Chondrocyte (in vitro differentiated cells): ENCODE measurements around the gene DOCK3. TPM values are rescaled to one million over a fixed set of nuclear protein-coding genes. Genes with fewer than 3 reads are reported as not detected.

Source experiments
- DNase-seq: peaks from one replicate; pipeline ENCODE4 v3.0.0; 2021; ENCODE audit warnings: mixed read lengths, low spot score
- H3K27ac Mint-ChIP-seq: one replicate; pipeline ENCODE4 v1.8.0; 2021; ENCODE audit warnings: mild to moderate bottlenecking, moderate library complexity, mixed read lengths; ENCODE audit not compliant: unreplicated experiment
- H3K27me3 Mint-ChIP-seq: 2 replicates; pipeline ENCODE4 v1.8.0; 2021; ENCODE audit warnings: low read depth, mixed read lengths
- H3K36me3 Mint-ChIP-seq: 2 replicates; pipeline ENCODE4 v1.8.0; 2021; ENCODE audit warnings: low read depth, mixed read lengths
- H3K4me1 Mint-ChIP-seq: 2 replicates; pipeline ENCODE4 v1.8.0; 2021; ENCODE audit warnings: low read depth, mild to moderate bottlenecking, mixed read lengths
- H3K4me3 Mint-ChIP-seq: one replicate; pipeline ENCODE4 v1.8.0; 2021; ENCODE audit warnings: mild to moderate bottlenecking, moderate library complexity, mixed read lengths; ENCODE audit not compliant: unreplicated experiment
- H3K9me3 Mint-ChIP-seq: 2 replicates; pipeline ENCODE4 v1.8.0; 2021; ENCODE audit warnings: low read depth, mixed read lengths
- CTCF ChIP-seq: fragments of 200-600 bp; sonication (generic); IDR thresholded peaks from 2 replicates; pipeline ENCODE4 v1.5.0; 2021; ENCODE audit warnings: antibody characterized with exemption, mild to moderate bottlenecking, moderate library complexity
- total RNA-seq: library from RNA; stranded (reverse); gene quantifications from 3 replicates; pipeline ENCODE4 v1.2.1, GENCODE V29; 2021

DOCK3 gene
- total RNA-seq, 1 donor from 2014 or later = 0.25 TPM

GRCh38 chr3:51330046-51330445, 655.3 kb downstream of the DOCK3 start:
- Mint-ChIP-seq H3K36me3 (no peaks in the 10 kb centered on the region), H3K27ac (no peak overlapping the region), H3K4me1 (peaks cover 5% of the 10 kb centered on the region), H3K4me3 (no peak overlapping the region), H3K27me3 (peaks cover 3% of the 10 kb centered on the region), H3K9me3 (no peaks in the 10 kb centered on the region)
- no peak for TF ChIP-seq CTCF
- DNase-seq = no peak

GRCh38 chr3:51332156-51332555, 657.4 kb downstream of the DOCK3 start:
- Mint-ChIP-seq H3K27ac (no peak overlapping the region), H3K27me3 (no peaks in the 10 kb centered on the region), H3K4me1 (peaks cover 5% of the 10 kb centered on the region), H3K4me3 (no peak overlapping the region), H3K36me3 (no peaks in the 10 kb centered on the region), H3K9me3 (no peaks in the 10 kb centered on the region)
- DNase-seq = no peak
- TF ChIP-seq CTCF = no peak

- peaks cover 5% of the 10 kb centered on the region for H3K4me1 Mint-ChIP-seq
Observed at GRCh38 chr3:51333021-51333420, 658.3 kb downstream of the DOCK3 start.

GRCh38 chr3:51336261-51336660, 661.5 kb downstream of the DOCK3 start:
- no peak overlapping the region for H3K27ac Mint-ChIP-seq
- no peak for TF ChIP-seq CTCF
- H3K9me3 Mint-ChIP-seq = no peaks in the 10 kb centered on the region
- no peaks in the 10 kb centered on the region for H3K36me3 Mint-ChIP-seq
- H3K27me3 Mint-ChIP-seq = no peaks in the 10 kb centered on the region
- no peak overlapping the region for H3K4me3 Mint-ChIP-seq
- DNase-seq = no peak
- H3K4me1 Mint-ChIP-seq = peaks cover 27% of the 10 kb centered on the region

More at GRCh38 chr3:51333021-51333420, 658.3 kb downstream of the DOCK3 start:
- no peak for DNase-seq
- H3K27ac Mint-ChIP-seq = no peak overlapping the region
- H3K36me3 Mint-ChIP-seq = no peaks in the 10 kb centered on the region
- no peaks in the 10 kb centered on the region for H3K9me3 Mint-ChIP-seq
- no peak for TF ChIP-seq CTCF
- H3K27me3 Mint-ChIP-seq = no peaks in the 10 kb centered on the region
- no peak overlapping the region for H3K4me3 Mint-ChIP-seq

GRCh38 chr3:51337666-51338065, 662.9 kb downstream of the DOCK3 start:
- no peak for TF ChIP-seq CTCF
- no peaks in the 10 kb centered on the region for H3K9me3 Mint-ChIP-seq
- DNase-seq = no peak
- H3K4me3 Mint-ChIP-seq = no peak overlapping the region
- peaks cover 31% of the 10 kb centered on the region for H3K4me1 Mint-ChIP-seq
- H3K27me3 Mint-ChIP-seq = no peaks in the 10 kb centered on the region
- no peak overlapping the region for H3K27ac Mint-ChIP-seq
- no peaks in the 10 kb centered on the region for H3K36me3 Mint-ChIP-seq
